ENCODE data around the gene AGPAT1. TPM values are rescaled to one million over a fixed set of nuclear protein-coding genes. Genes with fewer than 3 reads are reported as not detected.
"Not testable (repeated sequence)": the region's sequence is repeated elsewhere in the genome, so short reads cannot be mapped to it uniquely, and the experiment has no call there.

Gene AGPAT1
- total RNA-seq, 1 experiment from 2014 or later: 29.6 TPM

DNA sequence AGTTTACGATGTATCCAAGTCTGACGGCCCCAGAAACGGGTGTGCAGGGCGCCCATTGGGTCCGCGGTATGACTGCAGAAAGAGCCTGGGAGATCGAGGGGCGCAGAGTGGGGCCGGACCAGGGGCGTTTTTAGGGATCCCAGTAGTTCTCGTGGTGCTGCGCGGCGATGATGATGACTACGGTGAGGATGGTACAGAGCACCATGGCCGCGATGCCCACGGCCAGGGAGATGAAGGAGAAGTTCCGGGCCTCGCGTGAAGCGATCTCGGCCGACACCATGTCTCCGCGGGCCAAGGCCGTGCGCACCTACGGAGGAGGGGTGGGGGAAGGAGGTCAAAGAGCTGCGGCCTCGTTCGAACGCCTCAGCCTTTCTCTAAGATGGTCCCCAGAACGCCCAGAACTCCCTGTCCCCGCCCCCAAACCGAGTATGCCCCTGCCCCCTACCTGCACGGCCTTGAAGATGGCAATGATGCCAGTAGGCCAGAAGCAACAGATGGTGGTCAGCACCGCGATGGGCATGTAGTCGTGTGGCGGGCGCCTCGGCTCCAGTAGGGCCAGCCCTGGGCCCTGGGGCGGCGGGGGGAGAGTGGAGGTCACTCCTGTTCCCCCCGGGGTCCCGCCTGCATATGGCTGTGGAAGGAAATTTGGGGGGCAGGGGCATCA is 26.7 kb downstream of the AGPAT1 start:
- no peak for DNase-seq (ENCODE audit: low spot score)

DNA sequence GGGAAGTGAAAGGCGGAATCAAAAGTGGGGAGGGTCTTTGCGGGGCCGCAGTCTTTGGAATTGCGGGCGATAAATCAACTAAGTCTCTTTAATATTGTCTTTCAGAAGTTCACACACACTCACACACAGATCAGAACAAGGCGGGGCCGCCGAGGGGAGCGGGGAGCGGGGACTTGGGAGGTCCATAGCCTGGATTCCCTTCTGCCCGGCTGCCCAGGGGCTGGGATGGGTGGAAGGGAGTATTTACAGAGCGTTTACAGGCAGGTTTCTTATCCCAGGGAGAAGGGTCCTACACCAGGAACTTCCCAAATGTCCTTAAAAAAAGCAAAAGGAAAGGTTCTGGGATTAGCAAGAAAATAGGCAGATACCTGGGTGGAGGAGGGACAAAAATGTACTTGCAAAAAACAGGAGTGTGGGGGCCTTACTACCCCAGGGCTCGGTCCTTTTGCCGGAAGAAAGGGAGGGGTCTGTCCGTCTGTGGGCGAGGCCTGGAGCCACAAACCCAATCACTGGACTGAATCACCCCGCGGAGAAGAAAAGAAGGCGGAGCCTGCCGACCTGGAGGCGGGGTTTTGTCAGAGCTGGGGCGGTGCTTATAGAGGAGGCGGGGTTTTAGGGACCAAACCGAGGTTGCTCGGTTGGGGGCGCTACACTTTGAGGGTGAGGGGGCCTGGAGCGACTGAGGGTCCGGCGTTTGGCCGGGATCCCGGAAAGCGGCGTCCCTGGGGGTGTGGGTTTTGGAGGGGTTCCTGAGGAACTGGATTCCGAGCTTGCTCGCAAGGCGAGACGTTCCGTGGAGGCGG is 27.4 kb downstream of the AGPAT1 start:
- no peak for DNase-seq (ENCODE audit: low spot score)

DNA sequence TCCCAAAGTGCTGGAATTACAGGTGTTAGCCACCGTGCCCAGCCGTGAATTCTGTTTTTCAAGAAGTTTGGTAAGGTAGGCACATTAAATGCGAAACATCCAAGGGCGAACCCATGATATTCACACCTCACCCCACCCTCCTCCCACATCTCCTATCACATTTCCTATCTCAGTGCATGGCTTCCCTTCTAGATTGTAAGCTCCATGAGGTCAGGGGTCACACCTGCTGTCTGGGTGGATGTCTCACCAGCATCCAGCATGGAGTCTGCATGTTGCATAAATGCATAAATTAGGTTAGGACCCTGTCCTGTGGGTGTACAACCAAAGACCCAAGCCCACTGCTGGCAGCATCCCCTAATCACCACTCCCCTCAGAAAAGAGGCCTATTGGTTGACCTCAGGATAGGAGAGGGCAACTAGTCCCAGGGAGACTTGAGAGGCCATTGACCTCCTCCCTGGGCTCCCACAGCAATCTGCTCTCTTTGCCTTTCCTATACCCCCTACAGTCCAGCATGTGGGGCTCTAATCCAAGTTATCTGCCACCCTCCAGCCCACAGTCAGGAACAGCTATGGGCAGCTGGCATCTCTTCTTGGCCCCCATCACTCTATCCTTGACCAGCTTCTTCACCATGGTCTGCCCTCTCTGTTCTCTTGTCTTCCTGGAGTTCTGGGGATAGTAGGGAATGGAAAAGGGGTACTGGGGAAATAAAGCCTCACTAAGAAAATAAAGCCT is 28.3 kb downstream of the AGPAT1 start:
- no peak for DNase-seq (ENCODE audit: low spot score)

DNA sequence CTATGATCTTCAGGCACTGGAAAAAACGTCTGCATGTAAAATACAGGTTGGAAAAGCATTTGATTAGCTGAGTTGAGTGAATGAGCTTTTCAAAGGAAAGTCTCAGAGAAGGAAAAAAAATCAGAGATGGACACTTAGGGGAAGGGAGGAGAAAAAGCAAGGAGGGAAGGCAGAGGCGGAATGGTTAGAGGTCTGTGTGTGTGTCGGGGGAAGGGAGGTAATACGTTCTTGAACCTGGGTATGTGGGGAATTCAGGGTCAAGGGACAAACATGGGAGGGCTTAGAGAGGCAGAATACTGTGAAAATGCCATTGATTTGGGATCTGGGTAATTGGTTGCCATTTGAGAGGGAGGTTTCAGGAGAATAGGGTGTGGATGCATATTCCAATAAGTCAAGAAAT is 29.2 kb downstream of the AGPAT1 start:
- DNase-seq (ENCODE audit: low spot score): no peak

DNA sequence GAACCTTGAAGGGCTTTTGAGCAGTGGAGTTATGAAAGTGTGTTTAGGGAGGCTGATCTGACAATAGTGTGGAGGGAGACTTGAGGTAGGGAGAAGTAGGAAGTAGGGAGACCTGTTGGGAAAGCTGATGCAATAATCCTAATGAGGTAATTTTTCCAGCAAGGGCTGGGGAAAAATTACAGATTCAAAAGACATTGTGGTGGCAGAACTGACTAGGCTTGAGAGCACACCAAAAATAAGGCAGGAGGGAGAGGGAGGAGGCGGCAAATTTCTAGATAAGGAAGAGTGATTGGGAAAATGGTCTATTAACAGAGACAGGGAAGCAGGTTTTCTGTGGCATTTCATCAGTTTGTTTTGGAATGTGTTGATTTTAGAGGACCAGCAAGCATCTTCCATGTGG is 29.6 kb downstream of the AGPAT1 start:
- no peak for DNase-seq (ENCODE audit: low spot score)

DNA sequence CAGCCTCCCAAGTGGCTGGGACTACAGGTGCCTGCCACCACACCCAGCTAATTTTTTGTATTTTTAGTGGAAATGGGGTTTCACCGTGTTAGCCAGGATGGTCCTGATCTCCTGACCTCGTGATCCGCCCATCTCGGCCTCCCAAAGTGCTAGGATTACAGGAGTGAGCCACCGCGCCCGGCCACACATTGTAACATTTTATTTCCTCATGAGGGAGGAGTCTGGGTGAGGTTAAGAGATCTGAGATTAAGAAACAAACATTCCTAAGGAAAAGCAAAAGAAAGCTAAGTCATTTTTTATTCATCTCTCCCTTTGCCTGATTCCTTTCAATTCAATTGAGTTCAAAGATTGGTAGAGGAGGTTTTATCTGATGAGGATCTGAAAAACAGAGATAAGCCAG is 31.6 kb downstream of the AGPAT1 start:
- not testable (repeated sequence) for DNase-seq (ENCODE audit: low spot score)

DNA sequence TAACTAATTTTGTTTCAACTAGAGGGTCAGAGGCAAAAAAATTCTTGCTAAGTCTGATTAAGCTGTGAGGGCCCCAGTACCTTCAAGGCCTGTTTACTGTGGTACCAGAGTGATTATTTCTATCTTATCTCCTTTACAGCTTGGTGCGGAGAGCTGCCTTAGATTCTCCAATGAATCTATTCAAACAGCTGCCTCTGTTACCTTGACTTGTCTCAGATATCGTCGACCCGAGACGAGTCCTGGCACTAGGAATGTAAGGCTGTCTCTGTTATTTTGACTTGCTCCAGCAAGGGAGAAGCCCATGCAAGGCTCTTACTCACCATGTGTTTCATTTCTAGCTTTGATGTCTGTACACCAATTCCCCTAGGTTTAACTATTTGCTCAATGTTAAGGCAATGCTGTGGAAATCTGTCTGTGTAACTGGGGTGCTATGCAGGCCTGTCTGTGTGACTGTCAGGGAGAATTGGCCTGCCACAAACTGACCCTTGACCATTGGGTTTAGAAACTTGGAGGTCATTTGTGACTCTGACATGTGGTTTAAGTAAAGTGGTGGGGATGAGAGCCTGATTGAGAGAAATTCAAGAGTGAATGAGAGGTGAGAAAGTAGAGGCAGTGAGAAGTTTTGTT is 35.4 kb downstream of the AGPAT1 start:
- no peak for DNase-seq (ENCODE audit: low spot score)

DNA sequence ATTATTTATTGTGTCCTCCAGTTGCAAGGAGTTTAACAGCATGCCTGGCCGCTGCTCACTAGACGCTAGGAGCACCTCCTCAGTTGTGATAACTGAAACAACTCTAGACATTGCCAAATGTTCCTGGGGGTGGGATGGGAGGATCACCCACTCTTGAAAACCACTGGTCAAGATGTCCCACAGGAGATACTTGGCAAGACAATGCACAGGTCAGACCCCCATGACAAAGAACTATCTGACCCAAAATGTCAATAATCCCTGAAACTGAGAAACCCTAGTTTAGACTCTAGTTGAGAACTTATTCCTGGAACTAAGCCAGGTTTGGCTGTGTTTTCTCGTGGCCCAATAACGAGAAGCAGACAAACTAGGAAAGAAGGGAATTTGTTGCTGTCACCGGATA is 36.3 kb downstream of the AGPAT1 start:
- DNase-seq (ENCODE audit: low spot score): no peak

DNA sequence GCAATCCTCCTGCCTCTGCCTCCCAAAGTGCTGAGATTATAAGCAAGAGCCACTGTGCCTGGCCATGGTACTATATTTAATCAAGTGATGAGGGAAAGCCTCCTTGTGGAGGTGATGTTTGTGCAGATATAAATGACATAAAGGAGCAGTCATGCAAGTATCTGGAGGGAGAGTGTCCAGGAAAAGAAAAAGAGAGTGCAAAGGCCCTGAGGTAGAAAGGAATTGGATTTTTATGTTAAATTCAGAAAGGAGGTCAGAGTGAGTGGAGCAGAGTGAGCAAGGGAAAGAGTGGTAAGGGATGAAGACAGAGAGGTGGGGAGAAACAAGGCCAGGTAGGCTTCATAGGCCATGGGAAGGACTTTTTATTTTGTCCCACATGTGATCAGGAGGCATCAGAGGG is 38.4 kb downstream of the AGPAT1 start:
- no peak for DNase-seq (ENCODE audit: low spot score)

DNA sequence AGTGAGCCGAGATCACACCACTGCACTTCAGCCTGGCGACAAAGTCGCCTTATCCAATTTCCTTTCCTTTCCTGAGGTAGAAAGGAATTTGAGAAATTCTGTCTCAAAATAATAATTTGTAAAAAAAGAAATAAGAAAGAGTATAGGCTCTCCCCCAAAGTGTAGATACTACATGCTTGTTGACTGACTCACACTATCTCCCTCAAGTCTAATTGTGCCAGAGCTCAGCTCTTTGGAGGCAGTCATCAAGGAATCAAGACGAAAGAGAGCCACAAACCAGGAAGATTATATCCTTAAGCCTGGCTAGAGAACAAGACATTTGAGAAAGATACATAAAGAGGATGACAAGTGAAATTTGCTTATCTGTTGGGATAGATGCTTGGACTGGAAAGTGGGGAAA is 42.1 kb downstream of the AGPAT1 start:
- DNase-seq (ENCODE audit: low spot score): no peak

DNA sequence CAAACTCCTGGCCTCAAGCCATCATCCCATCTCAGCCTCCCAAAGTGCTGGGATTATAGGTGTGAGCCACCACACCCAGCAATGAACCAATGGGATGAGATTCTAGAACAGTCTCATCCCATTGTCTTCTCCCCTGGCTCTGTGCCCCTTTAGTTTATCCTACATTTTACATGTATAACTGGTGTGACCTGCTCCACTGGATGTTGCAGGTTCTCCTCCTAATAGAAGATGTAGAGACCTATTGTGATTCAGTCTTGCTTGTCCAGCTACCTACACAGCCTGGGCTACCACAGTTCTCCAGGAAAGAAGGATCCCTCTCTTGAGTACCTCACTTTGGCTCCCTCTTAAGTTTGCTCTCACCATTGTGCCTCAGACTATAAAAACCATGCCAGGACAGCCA is 43.8 kb downstream of the AGPAT1 start:
- DNase-seq (ENCODE audit: low spot score): no peak

DNA sequence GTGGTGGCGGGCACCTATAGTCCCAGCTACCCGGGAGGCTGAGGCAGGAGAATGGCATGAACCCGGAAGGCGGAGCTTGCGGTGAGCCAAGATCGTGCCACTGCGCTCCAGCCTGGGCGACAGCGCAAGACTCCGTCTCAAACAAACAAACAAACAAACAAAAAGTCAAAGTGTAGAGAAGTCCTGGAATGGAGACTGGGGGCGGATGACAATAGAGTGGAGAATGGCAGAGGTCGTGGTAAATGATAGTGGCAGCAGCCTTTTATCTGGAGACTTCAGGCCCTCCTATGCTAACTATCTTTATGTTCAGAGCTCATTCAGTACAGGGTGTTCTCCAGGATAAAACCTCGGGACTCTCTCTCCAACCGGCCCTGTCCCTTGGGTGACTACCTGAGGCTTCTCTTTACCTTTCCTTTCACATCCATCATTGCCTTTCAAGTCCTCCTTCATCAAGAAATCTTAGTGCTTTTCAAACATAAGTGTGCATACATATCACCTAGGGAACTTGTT is 44.4 kb downstream of the AGPAT1 start:
- no peak for DNase-seq (ENCODE audit: low spot score)

DNA sequence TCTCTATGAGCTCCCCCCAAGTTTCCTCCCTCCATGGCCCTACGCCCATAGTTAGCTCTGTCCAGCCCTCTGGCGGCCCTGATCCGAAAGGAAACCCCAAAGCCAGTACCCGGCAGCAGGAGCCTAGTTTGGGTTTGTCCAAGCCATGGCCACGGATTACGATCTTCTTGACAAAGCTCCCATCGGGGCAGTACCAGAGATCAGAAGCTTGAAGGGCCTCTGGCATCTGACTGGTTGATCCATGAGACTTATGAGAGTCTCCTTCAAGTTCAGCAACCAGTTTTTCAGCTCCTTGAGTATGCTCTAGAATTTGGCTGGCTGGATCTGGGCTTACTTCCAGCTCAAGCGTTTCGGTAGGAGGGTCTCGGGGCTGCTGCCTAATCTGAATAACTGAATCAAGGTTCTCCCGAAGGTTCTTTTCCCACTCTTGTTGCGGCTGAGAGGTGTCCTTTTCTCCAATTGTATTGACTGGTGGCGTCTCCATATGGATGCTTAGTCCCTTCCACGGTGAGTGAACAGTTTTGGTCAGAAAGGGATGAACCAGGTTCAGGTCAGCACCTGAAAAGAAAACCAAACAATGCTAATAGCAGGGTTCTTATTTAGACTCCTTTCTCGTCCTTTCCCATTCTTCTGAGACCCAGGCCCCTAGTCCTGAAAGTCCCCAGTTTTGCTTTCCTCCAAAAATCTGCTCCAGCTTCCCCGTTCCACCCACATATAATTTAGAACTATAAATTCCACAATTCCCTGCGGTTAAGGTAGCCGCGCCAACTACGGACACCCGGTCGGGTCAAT is 46.4 kb downstream of the AGPAT1 start:
- DNase-seq (ENCODE audit: low spot score): no peak

DNA sequence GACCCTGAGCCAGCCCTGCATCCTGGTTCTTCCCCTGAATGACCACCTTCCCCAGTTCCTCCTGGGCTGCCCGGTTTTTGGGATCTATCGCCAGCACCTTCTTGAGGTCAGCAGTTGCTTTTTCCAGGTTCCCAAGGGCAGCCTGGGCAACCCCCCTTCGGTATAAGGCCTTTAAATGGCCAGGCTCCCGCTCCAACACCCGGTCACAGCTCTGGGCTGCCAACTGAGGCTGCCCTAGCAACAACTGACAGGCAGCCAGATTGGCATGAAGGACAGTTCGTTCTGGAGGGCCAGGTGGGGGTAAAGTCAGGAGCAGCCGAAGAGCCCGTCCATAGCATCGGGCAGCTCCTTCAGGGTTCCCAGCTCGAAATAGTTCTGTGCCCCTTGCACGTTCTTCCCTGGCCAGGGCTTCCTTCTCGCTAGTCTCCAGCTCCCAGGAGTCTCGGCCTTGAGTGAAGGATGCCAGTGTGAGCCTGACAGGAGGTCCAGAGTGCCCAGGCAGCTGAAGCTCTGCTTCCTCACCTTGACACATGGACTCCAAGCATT is 47.1 kb downstream of the AGPAT1 start:
- DNase-seq (ENCODE audit: low spot score): no peak

DNA sequence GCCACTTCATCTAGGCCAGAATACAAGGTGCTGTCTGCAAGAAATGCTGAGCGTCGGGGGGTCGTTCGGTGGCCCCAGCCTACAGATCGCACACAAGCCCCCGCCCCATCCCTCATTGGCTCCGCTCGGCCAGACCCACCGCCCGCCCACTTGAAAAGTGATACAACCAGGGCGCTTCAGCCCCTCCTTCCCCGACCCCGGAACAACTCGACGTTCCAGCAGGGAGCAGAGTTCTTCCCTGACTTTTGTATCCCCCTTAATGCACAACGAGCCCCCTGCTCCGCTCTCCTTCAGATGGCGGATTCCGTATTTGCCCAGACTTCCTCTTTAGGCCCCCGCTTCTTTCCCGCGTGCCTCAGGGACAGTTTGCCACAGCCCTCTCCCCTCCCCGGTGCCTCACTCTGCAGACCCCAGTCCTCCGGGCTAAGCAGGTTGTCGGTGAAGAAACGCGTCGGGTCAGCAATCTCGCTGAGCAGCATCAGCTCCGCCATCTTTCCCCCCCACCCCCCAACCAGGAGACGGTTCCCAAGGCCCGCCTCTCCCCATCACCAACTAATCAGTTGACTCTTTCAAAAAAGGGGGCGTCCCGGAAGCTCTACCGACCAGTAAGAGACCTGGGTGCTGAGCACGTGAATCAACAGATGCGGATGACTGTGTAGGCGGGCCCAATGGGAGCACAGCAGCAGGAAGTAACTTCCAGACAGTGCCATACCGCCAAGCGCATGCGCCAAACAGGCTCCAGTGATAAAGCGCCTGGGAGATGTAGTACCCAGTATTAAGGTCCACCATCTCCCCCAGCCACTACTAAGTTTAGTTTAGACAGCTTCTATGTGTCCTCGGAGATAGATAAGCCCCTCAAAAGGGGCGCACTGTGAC is 47.9 kb downstream of the AGPAT1 start, which contains the start of gene ATF6B:
TSS of gene ATF6B (minus strand) at position 530 of the 876 bp plus-strand sequence. CDS start at position 491, 39 bp downstream.
- peak; percentile 99 for DNase-seq (ENCODE audit: low spot score)

DNA sequence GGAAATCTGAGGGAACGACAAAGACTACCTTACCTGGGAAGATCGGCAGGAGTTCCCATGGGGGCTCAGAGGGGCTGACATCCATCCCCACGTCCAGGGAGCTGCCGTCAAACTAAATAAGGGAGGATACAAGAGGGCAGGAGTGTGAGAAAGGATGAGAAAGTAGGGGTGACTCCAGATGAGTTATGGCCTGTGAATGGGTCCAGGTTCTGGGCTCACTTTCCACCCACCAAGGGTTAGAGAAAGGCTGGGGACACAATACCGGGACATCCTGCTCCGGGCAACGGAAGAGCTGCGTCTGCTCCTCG is 48.5 kb downstream of the AGPAT1 start:
- no peak for DNase-seq (ENCODE audit: low spot score)

DNA sequence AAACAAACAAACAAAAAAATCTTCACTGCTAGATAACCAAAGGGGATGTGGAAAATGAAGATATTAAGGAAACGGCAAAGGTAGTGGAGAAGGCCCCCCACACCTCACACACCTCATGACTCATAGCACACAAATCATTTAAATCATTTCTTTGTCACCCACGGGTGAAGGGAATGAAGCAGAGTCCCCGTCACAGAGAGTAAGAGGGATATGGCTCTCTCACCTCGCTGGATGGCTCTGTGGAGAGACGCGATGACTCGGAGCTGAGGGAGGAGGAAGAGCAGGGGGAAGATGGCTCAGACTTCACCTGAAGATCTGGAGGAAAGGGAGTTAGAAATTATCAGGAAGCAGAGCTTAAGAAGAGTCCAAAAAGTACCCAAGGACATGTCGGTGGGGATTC is 49.0 kb downstream of the AGPAT1 start:
- DNase-seq (ENCODE audit: low spot score): no peak

DNA sequence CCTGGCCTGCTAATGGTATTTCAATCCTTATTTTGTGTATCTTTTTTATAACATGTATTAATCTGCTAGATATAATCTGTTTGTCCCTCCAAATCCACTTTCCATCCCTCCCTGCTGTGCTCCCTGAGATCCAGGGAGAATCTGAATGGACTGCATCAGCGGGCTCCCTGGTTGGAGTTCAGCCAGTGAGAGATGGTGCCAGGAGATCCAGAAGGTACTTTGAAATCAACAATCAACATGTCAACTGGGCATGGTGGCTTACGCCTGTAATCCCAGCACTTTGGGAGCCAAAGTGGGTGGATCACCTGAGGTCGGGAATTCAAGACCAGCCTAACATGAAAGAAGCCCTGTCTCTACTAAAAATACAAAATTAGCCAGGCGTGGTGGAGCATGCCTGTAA is 52.2 kb downstream of the AGPAT1 start:
- DNase-seq (ENCODE audit: low spot score): no peak

DNA sequence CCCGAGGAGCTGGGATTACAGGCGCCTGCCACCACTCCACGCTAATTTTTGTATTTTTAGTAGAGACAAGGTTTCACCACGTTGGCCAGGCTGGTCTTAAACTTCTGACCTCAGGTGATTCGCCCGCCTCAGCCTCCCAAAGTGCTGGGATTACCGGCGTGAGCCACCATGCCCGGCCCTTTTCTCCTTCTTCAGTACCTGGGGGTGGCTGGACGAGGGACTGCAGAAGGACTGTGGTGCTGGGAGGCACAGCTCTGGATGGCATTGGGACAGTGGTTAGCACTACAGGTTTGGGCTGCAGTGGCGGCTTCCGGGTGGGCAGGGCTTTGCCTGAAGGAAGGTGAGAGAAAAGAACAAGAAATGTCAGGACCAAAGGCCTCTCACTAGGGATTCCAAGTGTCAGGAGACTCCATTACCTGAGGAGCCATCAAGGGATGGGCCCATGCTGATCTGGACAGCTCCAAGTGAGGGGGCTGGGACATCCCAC is 55.3 kb downstream of the AGPAT1 start:
- no peak for DNase-seq (ENCODE audit: low spot score)

All from A172 (cell line).